HTR-8/SVneo (cell line): ENCODE results near the gene HAUS5.
A peak's percentile ranks its signal among the peaks of the same experiment; 100 is the strongest.
"Not testable (repeated sequence)": the region's sequence is repeated elsewhere in the genome, so short reads cannot be mapped to it uniquely, and the experiment has no call there.

Experiments
- DNase-seq: peaks from one replicate; pipeline ENCODE4 v3.0.0; 2011; ENCODE audit warnings: low spot score, mixed read lengths; ENCODE audit not compliant: insufficient read length
- FAIRE-seq: peaks from 2 replicates; lab custom pipeline; 2011; peaks lifted over from hg19 to GRCh38; lab: Jason Lieb, UNC

The HAUS5 gene

GRCh38 chr19:35641515-35642151 lies 29.1 kb downstream of the HAUS5 start, which contains the start of gene ETV2:
TSS of gene ETV2 (plus strand) at chr19:35641745. CDS start at chr19:35642461, 716 bp downstream.
- no peak for FAIRE-seq

GRCh38 chr19:35642312-35642711 lies 29.8 kb downstream of the HAUS5 start:
- DNase-seq: no peak
- FAIRE-seq: no peak

More at GRCh38 chr19:35641515-35642151, 29.1 kb downstream of the HAUS5 start, which contains the start of gene ETV2:
- DNase-seq: no peak

GRCh38 chr19:35642798-35643254 lies 30.3 kb downstream of the HAUS5 start:
- FAIRE-seq (no peak), DNase-seq (no peak)

DNA sequence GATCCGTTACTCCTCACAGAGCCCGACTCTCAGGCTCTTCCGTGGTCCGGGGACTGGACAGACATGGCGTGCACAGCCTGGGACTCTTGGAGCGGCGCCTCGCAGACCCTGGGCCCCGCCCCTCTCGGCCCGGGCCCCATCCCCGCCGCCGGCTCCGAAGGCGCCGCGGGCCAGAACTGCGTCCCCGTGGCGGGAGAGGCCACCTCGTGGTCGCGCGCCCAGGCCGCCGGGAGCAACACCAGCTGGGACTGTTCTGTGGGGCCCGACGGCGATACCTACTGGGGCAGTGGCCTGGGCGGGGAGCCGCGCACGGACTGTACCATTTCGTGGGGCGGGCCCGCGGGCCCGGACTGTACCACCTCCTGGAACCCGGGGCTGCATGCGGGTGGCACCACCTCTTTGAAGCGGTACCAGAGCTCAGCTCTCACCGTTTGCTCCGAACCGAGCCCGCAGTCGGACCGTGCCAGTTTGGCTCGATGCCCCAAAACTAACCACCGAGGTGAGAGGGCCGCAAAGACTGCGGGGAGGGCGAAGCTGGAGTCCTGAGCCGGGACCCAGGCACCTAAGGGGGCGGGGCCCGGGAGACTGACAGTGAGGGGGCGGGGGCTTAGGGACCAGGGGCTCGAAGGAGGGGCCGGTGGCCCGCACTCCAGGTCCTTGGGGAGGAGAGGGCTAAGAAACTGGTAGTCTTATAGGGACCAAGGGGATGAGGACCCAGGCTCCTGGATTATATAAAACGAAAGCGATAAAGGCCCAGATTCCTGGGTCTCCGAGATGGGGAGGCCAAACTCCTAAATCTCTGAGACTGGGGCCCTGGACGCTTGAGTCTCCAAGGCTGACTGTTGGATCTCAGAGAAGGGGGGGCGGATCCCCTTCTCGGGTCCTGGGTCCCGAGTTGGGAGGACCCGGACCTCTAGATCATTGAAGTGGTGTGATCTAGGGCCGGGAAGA lies 31.0 kb downstream of the HAUS5 start:
- peak; percentile 92 for DNase-seq
- peak; percentile 20 for FAIRE-seq

DNA sequence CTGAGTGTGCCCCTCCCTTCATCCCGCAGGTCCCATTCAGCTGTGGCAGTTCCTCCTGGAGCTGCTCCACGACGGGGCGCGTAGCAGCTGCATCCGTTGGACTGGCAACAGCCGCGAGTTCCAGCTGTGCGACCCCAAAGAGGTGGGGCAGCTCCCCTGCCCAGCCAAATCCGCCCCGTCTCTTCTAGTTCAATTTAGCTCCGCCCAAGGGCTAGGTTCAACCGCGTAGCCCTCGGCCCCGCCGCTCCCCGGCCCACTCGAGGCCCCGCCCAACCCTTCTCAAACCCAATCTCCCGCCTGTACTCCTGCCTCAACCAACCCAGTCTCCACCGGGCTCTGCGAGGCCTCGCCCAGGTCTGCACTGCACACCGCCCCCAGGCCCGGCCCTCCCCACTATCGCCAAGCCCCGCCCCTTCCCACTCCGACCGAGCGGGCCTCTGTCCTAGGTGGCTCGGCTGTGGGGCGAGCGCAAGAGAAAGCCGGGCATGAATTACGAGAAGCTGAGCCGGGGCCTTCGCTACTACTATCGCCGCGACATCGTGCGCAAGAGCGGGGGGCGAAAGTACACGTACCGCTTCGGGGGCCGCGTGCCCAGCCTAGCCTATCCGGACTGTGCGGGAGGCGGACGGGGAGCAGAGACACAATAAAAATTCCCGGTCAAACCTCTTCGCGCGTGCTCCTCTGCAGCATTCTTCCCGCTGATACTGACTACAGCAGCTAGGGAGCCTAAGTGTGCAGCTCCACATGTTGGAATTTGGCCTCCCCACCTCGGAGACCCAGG lies 31.9 kb downstream of the HAUS5 start:
- FAIRE-seq (no peak), DNase-seq (no peak)

DNA sequence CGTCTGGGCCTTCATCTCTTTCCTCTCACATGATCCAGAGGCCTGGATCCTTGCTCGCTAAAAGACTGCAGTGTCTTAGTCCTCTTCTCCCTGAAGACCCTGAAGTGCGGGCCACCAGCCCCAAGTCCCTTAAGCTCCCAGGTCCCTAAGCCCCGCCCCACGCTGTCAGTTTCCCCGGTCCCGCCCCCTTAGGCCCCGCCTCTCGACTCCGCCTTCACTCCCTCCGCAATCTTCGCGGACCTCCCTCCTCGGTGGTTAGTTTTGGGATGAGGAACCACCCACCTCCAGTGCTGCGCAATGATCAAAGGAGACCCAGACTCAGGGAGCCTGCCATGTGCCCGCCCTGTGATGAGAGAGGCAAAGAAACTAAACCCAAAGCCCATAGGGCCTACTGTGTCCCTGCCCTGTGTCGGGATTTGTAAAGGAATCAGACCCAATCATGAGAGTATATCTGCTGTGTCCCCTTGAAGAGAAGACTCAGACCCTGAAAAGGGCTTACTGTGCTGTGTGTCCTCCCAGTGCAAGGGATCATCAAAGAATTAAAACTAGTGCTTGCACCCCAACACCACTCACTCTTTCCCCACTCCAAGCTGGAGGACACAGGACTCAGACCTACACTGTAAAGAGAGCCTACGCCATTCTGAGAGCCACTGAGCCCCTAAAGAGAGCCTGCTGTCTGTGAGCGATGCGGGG lies 32.6 kb downstream of the HAUS5 start:
- DNase-seq (no peak), FAIRE-seq (no peak)

GRCh38 chr19:35645680-35646511 lies 33.4 kb downstream of the HAUS5 start:
- no peak for FAIRE-seq
- no peak for DNase-seq

DNA sequence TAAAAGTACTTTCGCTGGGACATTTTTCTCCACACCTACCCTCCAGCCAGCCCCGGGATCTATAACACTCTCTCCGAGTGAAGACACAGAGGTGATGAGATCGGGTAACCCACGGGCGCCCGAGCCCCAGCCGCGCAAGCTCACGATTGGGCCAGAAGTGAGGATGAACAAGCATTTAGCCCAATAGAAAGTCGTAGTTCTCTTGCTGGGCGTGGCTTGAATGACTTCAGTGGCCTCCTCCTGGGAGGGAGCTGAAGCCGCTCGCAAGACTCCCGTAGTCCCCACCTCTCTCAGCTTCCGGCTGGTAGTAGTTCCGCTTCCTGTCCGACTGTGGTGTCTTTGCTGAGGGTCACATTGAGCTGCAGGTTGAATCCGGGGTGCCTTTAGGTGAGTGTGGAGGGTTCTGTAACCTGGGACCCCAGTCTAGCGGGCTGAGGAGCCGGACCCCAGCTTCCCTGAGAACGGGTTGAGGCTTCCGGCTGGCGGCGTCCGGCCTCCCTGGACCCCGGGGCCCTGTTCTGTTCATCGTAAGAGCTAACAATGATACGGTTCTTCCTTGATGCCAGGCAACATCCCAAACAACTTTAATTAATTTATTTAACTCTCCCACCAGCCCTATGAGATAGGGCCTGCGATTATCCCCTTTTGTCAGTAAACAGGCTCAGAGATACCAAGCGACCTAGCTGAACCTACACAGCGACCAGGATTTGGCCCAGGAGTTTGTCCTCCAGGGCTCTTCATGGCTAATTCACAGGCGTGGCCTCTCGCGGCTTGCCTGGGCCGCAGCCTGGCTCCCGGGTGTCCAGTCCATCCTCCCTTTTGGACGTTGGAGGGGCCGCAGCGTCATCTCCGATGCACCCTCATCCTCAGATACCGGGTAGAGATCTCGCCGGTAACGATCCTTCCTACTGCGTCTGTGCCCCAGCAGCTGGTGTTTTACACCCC lies 35.8 kb downstream of the HAUS5 start, which contains the start of gene COX6B1:
COX6B1 (plus strand) TSS at position 307 of the 945 bp plus-strand sequence. CDS start 2,921 bp downstream, outside the sequence.
- DNase-seq: peak; percentile 99

GRCh38 chr19:35650581-35650980 lies 38.0 kb downstream of the HAUS5 start:
- no peak for FAIRE-seq
- no peak for DNase-seq

More for the DNA sequence above, 35.8 kb downstream of the HAUS5 start, which contains the start of gene COX6B1:
- peak; percentile 83 for FAIRE-seq

DNA sequence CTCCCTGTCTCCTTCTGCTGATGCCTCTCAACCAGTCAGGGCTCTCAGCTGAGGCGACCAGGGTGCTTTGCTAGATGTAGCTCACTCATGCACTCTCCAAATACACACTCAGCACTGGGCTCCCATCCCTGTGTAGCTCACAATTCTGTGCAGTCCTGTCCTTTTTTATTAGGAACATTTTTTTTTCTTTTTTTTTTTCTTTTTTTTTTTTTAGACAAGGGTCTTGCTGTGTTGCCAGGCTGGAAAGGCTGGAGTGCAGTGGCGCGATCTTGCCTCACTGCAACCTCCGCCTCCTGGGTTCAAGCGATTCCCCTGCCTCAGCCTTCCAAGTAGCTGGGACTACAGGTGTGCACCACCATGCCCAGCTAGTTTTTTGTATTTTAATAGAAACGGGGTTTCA lies 42.3 kb downstream of the HAUS5 start:
- not testable (repeated sequence) for FAIRE-seq, DNase-seq

- FAIRE-seq: no peak
- no peak for DNase-seq
Measured at GRCh38 chr19:35655600-35655999, 43.1 kb downstream of the HAUS5 start.

- FAIRE-seq (no peak), DNase-seq (no peak)
Measured at GRCh38 chr19:35656700-35657099, 44.2 kb downstream of the HAUS5 start.

GRCh38 chr19:35657904-35658700 lies 45.6 kb downstream of the HAUS5 start:
- DNase-seq: no peak
- no peak for FAIRE-seq

- DNase-seq: no peak
- FAIRE-seq: no peak
Measured at GRCh38 chr19:35661995-35662340, 49.4 kb downstream of the HAUS5 start.

DNA sequence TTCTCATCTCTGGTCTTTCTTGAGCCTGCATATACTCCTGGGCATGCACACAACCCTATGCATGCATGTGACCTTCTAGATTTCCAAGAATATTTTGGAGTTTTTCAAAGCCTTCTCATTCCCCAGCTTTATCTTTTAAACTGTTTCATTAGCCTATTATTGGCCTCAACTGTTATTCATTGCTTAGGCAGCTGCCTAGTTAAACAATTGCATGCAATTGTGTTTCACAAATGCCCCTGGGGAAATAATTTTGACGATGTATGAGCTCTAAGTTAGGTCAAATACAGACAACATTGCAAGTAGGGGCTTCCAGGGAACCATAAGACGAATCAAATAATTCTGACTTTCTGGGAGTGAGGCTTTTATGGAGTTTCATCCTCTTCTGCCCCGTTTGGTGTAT lies 51.4 kb downstream of the HAUS5 start:
- FAIRE-seq (no peak), DNase-seq (no peak)

- FAIRE-seq: no peak
Measured at GRCh38 chr19:35665157-35665556, 52.6 kb downstream of the HAUS5 start.

GRCh38 chr19:35665604-35666003 lies 53.1 kb downstream of the HAUS5 start:
- DNase-seq: no peak
- no peak for FAIRE-seq

More at GRCh38 chr19:35665157-35665556, 52.6 kb downstream of the HAUS5 start:
- no peak for DNase-seq
